Activated T-helper 1 cell treated with Interleukin-2 at 50 U/mL for 16 hours (primary cell): ENCODE results near the gene FBXW11.
"Not testable (repeated sequence)": the region's sequence is repeated elsewhere in the genome, so short reads cannot be mapped to it uniquely, and the experiment has no call there.

Source experiments
- DNase-seq: peaks from one replicate; pipeline ENCODE4 v3.0.0-alpha.2; 2020; ENCODE audit warnings: low read depth

Gene FBXW11

GRCh38 chr5:171911152-171911551 lies 95.3 kb downstream of the FBXW11 start:
- no peak for DNase-seq

GRCh38 chr5:171908638-171909037 lies 97.8 kb downstream of the FBXW11 start:
- DNase-seq = no peak

GRCh38 chr5:171907725-171908343 lies 98.6 kb downstream of the FBXW11 start:
- DNase-seq = no peak

- no peak for DNase-seq
These were observed 99.5 kb downstream of the FBXW11 start for GRCh38 chr5:171906703-171907590.

- DNase-seq = no peak
These were observed 100.3 kb downstream of the FBXW11 start for GRCh38 chr5:171906066-171906570.

GRCh38 chr5:171904886-171905285 lies 101.6 kb downstream of the FBXW11 start:
- no peak for DNase-seq

GRCh38 chr5:171901764-171902163 lies 104.7 kb downstream of the FBXW11 start:
- DNase-seq = no peak

GRCh38 chr5:171899792-171900191 lies 106.6 kb downstream of the FBXW11 start:
- DNase-seq = no peak

- no peak for DNase-seq
These were observed 107.6 kb downstream of the FBXW11 start for GRCh38 chr5:171898879-171899278.

- no peak for DNase-seq
These were observed 108.1 kb downstream of the FBXW11 start for GRCh38 chr5:171898386-171898785.

- no peak for DNase-seq
These were observed 109.2 kb downstream of the FBXW11 start for GRCh38 chr5:171897231-171897630.

GRCh38 chr5:171895081-171895480 lies 111.4 kb downstream of the FBXW11 start:
- DNase-seq = no peak

- no peak for DNase-seq
These were observed 113.0 kb downstream of the FBXW11 start for GRCh38 chr5:171893290-171893886.

GRCh38 chr5:171891595-171891994 lies 114.8 kb downstream of the FBXW11 start:
- no peak for DNase-seq

GRCh38 chr5:171891150-171891549 lies 115.3 kb downstream of the FBXW11 start:
- DNase-seq = no peak

GRCh38 chr5:171888051-171888481 lies 118.4 kb downstream of the FBXW11 start:
- no peak for DNase-seq

- DNase-seq = not testable (repeated sequence)
These were observed 120.4 kb downstream of the FBXW11 start for GRCh38 chr5:171886037-171886436.

- no peak for DNase-seq
These were observed 124.3 kb downstream of the FBXW11 start for GRCh38 chr5:171882118-171882517.

- no peak for DNase-seq
These were observed 132.2 kb downstream of the FBXW11 start for GRCh38 chr5:171874234-171874633.

- DNase-seq = no peak
These were observed 133.8 kb downstream of the FBXW11 start for GRCh38 chr5:171872666-171873065.

GRCh38 chr5:171871711-171872110 lies 134.7 kb downstream of the FBXW11 start:
- no peak for DNase-seq

GRCh38 chr5:171869956-171870355 lies 136.5 kb downstream of the FBXW11 start:
- DNase-seq = no peak

GRCh38 chr5:171868236-171868635 lies 138.2 kb downstream of the FBXW11 start:
- DNase-seq = no peak
